GM19455 (cell line): ENCODE results near the gene MEP1B.
"Not testable (repeated sequence)": the region's sequence is repeated elsewhere in the genome, so short reads cannot be mapped to it uniquely, and the experiment has no call there.

Source experiments
- ATAC-seq: cut with Tn5 transposase; IDR thresholded peaks from one replicate; pipeline ENCODE4 v1.9.1; 2021; ENCODE audit not compliant: unreplicated experiment

The MEP1B gene

DNA sequence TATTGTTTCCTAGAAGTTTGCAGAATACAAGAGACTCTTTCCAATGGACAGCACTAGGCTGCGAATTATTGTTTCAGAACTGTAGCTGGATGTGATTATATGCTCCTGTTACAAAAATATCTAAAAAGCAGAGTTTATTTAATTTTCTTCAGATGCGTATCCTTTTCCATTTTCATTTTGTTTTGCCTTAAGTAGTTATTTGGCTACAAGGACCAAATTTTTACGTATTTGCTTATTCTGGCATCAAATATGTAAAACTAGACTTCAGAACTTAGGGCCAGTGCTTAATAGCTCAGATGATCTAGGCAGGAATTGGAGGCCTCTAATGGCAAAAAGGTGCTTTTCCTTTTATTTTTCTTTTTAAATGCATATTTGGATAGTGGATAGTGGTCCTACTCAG lies 18.7 kb downstream of the MEP1B start:
- ATAC-seq = no peak

DNA sequence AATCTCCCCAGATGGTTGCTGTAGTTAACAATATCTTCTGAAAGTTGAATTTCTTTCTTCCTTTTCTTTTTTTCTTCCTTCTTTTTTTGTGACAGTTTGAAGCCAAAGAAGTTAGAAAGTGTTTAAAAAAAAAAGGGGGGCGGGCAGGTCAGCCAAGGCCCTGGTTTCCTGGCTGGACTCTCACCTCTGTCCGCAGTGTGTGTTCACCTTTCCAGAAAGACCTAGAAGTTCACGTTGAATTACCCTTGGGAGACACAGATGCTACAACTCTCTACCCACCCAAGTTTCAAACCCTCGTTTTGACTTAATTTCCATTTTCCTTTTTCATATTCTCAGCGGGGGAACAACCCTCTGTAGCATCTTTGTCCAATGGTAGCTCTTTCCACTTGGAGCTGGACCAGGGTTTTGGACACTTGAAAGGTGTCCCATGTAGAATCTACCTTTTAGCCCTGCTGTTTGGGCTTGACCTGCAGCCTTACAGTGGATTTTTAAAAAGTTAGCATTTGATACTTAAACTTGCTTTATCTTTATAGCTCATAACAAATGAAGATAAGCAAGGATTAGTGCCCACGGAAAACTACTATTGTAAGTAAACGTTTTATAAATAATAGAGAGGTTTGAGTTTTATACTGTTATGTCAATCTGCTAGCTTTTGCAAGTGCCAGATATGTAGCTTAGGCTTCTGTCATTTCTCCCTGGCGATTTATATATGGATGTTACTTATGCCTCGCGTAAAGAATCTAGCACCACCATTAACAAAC lies 20.0 kb downstream of the MEP1B start:
- no peak for ATAC-seq

DNA sequence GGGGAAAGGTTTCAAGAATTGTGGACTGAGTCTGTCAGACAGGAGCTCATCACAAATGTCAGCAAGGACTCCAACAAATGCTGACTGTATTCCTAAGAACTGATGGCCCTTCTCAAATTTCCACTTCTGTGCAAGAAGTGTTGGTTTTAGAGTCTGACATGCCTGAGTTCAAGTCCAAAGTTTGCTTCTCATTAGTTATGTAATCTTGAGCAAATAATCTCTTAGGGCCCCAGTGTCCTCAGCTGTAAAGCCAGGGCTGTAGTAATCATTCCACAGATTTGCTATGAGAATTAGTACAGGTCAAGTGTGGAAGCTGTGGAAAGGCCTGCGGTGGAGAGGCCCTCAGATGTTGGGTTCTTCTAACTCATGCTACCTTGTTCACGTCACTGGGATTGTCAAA lies 23.9 kb downstream of the MEP1B start:
- no peak for ATAC-seq

DNA sequence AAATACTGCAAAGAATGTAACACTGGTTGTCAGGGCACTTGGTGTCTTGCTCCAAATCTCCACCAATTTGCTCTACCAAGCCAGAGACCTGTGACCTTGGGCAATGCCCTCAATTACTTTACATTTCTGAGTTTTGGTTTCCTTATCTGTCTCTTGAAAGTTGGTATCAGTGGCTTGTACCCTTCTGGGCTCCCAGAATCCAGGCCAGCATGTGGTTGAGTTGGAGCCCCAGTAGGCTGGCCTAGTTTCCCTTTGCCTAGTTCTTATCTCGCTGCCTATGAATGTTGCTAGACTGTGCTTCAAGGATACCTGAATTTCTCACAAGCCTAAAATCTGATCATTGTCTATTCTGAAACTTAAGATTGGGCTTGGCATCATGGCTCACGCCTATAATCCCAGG lies 26.6 kb downstream of the MEP1B start:
- no peak for ATAC-seq

DNA sequence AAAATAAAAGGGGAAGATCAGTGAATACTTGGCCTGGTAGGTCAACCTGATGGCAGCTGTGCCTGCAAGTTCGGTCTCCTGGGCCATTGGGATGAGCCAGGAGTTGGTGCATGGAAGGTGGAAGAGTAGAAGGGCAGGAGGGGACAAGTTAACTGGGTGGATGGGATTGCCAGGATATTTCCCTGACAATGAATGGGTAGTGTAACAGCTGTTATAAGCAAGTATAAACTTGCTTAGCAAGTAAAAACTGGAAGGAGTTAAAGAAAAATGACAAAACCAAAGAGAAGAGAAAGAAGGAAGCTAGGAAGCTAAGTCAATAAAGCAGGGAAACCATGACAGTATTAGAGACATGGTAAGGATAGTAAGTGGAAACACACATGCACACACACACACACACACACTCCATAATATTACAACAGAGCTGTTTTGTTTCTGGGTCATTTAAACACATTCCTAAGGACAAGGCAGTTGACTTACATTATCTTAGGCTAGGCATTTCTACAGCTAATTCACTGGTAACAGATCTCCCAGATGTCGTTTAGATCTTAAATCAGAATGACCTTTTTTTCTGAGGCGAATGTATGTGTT lies 29.7 kb downstream of the MEP1B start:
- ATAC-seq = no peak

DNA sequence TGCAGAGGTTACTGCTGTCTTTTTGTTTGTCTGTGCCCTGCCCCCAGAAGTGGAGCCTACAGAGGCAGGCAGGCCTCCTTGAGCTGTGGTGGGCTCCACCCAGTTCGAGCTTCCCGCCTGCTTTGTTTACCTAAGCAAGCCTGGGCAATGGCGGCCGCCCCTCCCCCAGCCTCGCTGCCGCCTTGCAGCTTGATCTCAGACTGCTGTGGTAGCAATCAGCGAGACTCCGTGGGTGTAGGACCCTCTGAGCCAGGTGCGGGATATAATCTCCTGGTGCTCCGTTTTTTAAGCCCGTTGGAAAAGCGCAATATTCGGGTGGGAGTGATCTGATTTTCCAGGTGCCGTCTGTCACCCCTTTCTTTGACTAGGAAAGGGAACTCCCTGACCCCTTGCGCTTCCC lies 43.5 kb downstream of the MEP1B start:
- ATAC-seq = not testable (repeated sequence)

DNA sequence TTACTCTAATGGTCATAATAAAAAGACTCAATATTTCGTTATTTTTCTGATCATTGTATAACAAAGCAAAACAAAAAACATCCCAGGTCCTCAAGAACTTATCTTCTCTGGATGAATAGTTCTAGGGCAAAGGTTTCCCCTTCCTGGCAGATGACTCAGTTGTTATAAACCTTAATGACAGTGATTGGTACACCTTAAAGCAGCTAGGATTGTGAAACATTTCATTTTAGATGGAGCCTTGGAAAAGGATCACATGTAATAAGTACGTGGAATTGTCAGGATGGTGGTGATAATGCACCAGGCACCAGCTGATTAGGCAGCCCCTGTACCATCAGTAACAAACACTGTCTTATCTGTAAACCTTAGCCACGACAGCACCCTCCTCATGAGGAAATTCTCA lies 47.2 kb downstream of the MEP1B start:
- no peak for ATAC-seq

DNA sequence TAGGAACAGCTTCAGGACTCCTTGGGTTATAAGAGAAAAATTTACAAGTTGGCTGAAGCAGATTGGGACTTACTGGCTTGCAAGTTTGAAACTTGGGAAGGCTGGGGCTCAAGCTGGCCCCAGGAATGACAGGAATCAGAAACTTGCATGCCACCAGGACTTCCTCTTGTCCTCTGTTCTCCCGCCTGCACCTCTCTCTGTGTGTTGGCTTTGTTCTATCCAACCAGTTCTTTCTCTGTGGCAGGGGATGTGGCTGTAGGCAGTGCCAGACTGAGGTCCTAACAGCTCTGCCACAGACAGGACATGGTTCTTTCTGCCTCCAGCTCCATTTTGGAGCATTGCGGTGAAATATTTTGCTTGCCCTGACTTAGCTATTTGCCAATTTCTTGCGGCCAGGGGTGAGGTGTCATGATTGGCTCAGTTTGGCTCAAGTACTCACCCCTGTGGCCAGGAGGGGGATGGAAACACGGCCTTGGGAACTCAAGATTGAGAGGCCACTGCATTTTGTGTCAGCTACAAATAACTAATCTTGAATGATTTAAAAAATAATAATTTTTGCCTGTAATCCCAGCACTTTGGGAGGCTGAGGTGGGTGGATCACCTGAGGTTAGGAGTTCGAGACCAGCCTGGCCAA lies 48.9 kb downstream of the MEP1B start:
- no peak for ATAC-seq

DNA sequence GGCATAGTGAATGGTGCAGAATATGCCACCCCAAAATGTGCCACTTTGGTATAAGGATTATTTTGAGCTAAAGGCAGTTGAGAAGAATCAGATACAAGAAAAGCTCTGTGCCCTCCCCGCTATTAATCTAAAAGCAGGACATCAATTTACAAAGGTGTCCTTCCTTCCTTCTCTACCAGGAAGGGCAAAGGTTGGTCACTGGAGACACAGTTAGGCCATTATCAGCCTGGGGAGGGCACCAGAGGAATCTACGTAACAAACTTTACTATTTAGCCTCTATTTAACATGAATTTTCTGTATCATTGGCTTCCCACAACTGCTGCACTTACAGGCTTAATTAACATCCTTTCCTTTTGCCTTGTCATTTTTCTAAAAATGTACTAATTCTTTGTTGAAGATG lies 52.6 kb downstream of the MEP1B start:
- ATAC-seq = no peak

DNA sequence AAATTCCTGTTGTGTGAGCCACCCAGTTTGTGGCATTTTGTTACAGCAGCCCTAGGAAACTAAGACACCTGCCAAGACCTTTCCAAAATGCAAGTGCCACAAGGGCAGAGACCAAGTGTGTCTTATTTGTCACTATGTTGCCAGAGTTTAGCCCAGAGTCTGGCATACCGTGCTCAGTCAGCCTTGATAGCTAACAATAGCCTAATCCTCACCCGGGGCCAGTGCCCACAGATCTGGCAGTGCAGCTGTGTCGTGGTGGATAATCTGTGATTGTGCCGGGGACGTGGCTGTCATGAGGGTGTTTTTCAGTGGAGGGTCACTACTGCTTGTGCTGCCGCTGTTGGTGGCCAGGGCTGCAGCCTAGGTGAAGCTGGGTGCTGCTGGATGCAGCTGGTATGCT lies 53.5 kb downstream of the MEP1B start:
- no peak for ATAC-seq

DNA sequence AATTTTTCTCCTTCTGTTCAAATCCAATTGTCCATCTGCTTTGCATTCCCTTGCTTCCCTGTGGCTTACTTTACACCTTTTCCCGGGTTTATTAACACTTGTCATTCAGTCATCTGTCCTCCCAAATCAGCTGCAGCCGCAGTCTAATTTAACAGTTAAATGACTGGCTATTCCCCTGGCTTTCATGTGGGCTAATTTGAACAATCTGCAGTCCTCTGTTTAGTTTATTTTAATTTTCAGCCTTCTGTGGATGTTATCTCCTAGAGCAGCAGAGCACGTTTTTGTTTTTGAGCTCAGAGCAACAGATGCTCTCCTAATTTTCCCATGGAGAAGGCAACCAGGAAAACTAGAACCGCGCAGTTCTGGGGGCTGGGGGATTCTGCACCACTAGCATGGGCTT lies 55.0 kb downstream of the MEP1B start:
- ATAC-seq = no peak

DNA sequence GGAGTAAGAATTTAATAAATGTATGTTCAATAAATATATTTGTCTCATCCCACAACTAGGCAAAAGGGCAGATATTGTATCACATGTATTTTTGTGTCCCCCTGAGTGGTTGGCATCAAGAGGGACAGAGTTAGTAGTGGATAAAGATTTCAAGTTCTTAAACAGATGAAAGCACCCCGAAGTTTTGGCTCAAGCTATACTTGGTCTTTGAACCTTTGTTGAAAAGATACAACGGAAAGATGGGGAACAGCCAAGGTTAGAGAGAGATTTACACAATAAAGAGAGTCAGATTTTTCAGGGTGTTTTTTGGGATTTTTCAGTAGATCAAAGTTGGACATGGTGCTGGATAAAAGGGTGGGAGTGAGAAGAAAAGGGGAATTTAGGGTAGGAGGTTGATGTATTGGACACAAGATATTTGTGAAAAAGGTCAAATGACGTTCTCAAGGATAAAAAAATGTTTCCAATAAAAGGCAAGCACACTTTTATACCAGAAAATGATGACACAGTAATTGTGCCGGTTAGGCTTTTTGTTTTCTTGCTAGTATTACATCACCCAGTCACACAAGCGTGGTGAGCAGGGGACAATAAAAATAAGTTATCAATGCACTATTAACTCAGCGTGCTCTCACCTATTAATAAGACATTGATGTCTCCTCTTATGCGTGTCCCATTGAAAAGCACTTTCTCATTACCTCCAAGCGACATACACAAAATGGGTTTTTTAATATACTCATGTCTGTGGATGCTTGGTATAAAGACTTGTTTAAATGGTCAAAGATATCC lies 59.5 kb downstream of the MEP1B start:
- no peak for ATAC-seq

DNA sequence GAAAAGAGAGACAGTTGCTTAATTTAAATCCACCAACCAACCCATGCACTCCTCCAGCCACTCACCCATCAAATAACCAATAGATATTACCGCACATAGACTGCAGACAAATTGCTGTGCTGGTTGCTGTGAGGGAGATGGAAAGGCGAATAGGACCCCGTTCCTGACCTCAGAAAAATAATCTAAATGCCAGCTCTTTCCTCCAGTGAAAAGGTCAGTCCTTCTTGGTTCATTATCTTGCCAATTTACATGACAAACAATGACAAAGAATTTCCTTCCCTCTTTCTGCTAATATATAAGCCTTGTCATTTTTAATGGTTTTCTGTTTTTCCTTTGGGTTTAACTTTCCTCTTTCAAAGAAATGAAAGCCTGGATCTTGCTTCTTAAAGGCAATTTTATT lies 61.6 kb downstream of the MEP1B start:
- no peak for ATAC-seq

DNA sequence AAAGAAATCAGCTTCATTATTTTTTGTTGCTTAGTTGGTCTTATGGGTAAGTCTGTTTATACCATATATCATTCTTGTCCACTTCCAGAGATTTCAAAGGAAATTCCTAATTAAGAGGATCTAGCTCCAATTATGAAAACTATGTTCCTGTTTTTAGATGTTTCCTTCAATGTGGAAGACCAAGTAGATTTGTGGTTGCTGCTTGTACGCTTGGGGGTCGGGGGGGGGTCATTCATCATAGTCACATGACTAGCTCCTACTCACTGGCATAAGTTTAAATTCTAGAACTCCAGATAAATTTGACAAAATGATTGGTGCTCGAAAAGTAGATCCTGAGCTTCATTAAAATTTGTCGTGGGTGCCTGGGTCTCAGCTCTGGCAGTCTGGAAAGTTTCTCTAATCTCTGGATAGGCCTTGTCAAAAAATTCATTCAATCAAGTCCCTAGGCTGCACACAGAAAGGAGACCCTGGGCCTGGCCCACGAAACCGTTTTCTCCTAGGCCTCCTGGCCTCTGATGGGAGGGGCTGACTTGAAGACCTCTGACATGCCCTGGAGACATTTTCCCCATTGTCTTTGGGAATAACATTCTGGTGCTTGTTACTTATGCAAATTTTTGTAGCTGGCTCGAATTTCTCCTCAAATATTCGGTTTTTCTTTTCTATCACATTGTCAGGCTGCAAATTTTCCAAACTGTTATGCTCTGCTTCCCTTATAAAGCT lies 62.5 kb downstream of the MEP1B start:
- no peak for ATAC-seq

DNA sequence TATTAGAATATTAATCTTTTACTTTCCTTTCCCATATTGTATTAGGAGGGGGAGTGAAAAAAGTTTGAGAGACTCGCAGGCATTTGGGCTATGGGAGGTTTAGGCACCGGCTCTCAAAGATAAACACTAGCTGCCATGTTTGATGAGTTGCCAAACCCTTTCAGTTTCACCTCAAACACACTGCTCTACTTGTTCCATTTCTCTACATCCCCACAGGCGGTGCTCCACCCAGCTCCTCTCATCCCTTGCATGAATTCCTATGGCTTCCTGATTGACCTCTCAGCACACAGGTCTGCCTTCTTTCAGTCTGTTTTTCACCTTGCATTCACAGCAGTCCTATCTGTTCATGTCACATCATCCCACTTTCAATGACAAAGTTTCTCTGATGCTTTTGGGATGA lies 65.7 kb downstream of the MEP1B start:
- no peak for ATAC-seq

DNA sequence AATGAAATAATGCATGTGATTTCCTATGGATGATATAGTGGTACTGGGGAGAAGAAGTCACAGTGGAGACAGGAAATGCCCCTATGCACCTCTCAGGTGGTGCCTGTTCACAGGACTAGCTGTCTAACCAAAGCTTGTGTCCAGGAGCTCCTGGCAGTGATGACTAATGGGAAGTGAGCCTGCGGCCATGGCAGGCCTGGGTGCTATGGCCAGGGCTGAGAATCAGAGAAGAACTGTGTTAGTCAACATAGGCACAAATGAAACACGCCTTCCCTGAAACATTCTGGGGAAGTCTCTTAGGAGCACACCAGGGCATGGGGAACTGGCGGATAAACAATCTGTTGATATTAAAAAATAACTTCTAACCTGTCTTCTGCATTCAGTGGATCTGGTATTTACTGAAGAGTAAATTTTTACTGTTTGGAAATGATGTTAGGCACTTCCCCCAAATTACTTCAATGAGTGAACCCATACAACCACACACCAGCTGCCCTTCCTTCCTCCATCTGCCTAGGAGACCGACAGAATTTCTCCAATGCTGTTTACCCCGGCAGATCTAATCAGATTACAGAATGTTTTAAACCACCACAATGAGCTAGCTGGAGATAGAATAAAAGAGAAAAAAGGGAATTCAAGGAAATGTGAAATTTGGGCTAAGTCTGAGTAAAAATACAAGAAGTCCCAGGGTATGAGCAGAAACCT lies 67.4 kb downstream of the MEP1B start:
- no peak for ATAC-seq

DNA sequence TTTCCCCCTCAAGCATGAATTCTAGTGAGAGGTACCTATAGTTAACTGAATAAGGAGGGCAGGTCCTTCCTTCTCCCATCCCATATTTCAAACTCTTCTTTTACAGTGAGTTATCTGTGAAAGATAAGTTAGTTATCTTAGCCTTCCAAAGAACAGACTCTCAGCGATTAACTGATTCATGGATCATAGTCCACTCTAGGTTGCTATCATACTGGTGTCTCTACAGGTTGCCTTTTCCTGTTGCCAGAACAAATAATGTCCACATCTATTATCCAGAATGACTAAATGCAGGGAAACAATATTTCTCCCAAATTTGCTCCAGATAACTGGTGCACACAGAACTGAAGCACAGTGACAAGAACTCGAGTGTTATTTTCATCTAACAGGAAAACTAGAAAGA lies 68.3 kb downstream of the MEP1B start:
- ATAC-seq = no peak

DNA sequence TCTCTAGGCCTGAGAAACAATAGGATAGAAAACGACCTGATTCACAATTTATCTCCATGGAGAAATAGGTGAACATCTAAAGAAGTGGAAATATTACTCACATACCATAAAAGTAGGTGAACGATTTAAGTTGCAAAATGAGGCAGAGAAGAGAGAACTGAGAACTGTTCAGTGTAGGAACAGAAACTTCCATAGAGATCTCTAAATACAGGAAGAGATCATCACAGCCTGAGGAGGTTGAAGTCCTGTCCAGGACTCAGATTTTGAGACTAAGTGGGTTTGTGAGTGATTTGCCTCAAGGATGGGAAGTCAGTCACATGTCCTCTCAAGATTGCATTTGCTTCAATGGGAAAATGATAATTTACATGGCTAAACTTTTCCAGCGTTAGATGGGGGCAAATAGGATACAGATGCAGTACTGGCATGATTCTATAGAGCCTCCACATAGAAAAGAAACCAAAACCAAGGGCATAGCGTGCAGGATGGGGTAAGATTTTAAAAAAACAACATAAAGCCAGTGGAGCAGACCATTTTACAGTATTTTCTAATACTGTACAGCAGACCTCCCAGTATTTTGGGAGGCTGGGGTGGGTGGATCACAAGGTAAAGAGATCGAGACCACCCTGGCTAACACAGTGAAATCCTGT lies 68.8 kb downstream of the MEP1B start:
- ATAC-seq = no peak

DNA sequence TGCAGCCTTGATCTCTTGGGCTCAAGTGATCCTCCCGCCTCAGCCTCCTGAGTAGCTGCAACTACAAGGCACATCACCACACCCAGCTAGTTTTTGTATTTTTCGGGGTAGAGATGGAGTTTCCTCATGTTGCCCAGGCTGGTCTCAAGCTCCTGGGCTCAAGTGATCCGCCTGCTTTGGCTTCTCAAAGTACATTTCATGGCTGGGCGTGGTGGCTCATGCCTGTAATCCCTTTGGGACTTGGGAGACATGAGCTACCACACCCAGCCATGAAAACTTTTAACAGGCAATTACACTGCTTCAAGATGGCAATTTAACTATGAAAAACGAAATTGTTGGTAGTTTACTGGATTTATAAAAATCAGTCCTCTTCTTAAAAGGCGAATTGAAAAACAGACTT lies 69.7 kb downstream of the MEP1B start:
- ATAC-seq = no peak

DNA sequence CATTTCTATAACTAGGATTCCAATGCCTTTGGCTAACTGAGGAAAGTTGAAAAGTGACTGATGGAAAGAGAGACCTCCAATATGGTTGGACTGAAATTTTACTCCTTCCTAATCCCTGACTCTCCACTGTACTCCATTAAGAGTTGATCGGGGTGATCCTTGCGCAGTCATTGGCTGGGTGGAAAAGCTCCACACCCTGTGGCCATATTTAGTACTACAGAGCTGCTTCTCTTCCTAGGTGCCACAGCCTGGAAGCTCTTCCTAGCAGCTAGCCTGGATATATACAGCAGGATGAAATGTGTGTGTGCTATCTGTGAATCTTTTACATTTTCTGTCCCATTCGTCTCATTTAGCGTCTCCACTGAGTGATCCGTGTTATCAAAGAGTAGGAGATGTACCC lies 71.2 kb downstream of the MEP1B start:
- ATAC-seq = no peak
